Fibroblast of lung (primary cell): ENCODE measurements around the gene ABHD16A. TPM values are rescaled to one million over a fixed set of nuclear protein-coding genes. Genes with fewer than 3 reads are reported as not detected.

Experiments used
- DNase-seq, 2 donors: peaks; one replicate each; pipeline versions ENCODE4 v3.0.0 to v3.0.0-alpha.2; 2010; ENCODE audit warnings: low read depth in 2 of 2
- H2AFZ ChIP-seq: 2 replicates; pipeline ENCODE4 v1.5.1; 2012; ENCODE audit warnings: low read length, control low read depth, inconsistent platforms
- H3K27ac ChIP-seq: 2 replicates; pipeline ENCODE4 v1.5.1; 2011; ENCODE audit warnings: low read length, control low read depth; ENCODE audit not compliant: insufficient read depth
- H3K27me3 ChIP-seq: 2 replicates; pipeline ENCODE4 v1.5.1; 2011; ENCODE audit warnings: mild to moderate bottlenecking, low read length; ENCODE audit not compliant: control insufficient read depth, insufficient read depth
- H3K36me3 ChIP-seq: 2 replicates; pipeline ENCODE4 v1.5.1; 2011; ENCODE audit warnings: low read length; ENCODE audit not compliant: control insufficient read depth, insufficient read depth
- H3K4me1 ChIP-seq: 2 replicates; pipeline ENCODE4 v1.5.1; 2011; ENCODE audit warnings: low read length; ENCODE audit not compliant: control insufficient read depth, insufficient read depth; ENCODE audit errors: extremely low read depth
- H3K4me2 ChIP-seq: 2 replicates; pipeline ENCODE4 v1.5.1; 2011; ENCODE audit warnings: low read length, control low read depth; ENCODE audit not compliant: insufficient read depth; ENCODE audit errors: extremely low read depth
- H3K4me3 ChIP-seq, 4 experiments: fragments of 200-600 bp in 1 of 4; sonication (generic) in 1 of 4; replicated peaks in 1 of 4; 2 replicates each; pipeline ENCODE4 v1.5.1; 2011 to 2016; ENCODE audit warnings: low read length in 4 of 4, low read depth in 3 of 4, mild to moderate bottlenecking in 3 of 4, control low read depth in 2 of 4, inconsistent platforms in 1 of 4, mixed read lengths in 1 of 4; ENCODE audit not compliant: insufficient read depth in 1 of 4; ENCODE audit errors: control extremely low read depth in 1 of 4
- H3K79me2 ChIP-seq: 2 replicates; pipeline ENCODE4 v1.5.1; 2012; ENCODE audit warnings: mild to moderate bottlenecking, low read length, inconsistent platforms; ENCODE audit not compliant: control insufficient read depth, insufficient read depth
- H3K9ac ChIP-seq: 2 replicates; pipeline ENCODE4 v1.5.1; 2011; ENCODE audit warnings: mild to moderate bottlenecking, low read length, control low read depth; ENCODE audit not compliant: insufficient read depth
- H3K9me3 ChIP-seq: 2 replicates; pipeline ENCODE4 v1.5.1; 2012; ENCODE audit warnings: low read depth, low read length; ENCODE audit not compliant: control insufficient read depth, insufficient read depth
- H4K20me1 ChIP-seq: 2 replicates; pipeline ENCODE4 v1.5.1; 2011; ENCODE audit warnings: low read length; ENCODE audit not compliant: control insufficient read depth, insufficient read depth; ENCODE audit errors: extremely low read depth
- EZH2 ChIP-seq: IDR thresholded peaks from 2 replicates; pipeline ENCODE4 v1.5.1; 2012; ENCODE audit warnings: low read length, control low read depth, mild to moderate bottlenecking; ENCODE audit errors: missing control alignments
- polyA plus RNA-seq, 2 donors: library from polyadenylated mRNA; depleted of rRNA in 1 of 2; stranded (reverse) in 1 of 2; unstranded in 1 of 2; fragments of >200 nt; gene quantifications; 2 replicates each; pipeline ENCODE4 v1.2.1, GENCODE V29; 2011 to 2012; ENCODE audit warnings: missing spikeins in 1 of 2
- total RNA-seq: library from RNA; depleted of rRNA; stranded (reverse); fragments of >200 nt; gene quantifications from 2 replicates; pipeline ENCODE4 v1.2.1, GENCODE V29; 2014
- TF ChIP-seq, protein P1 (sequence below), 2 donors: IDR thresholded peaks in 1 of 2; conservative IDR thresholded peaks in 1 of 2; 1 replicate in 1 of 2; 2 replicates in 1 of 2; pipeline ENCODE4 v1.5.1; 2011 to 2012; ENCODE audit warnings: low read length in 2 of 2, control low read depth in 1 of 2, inconsistent platforms in 1 of 2, low read depth in 1 of 2, mild to moderate bottlenecking in 1 of 2

Gene ABHD16A
- total and polyA plus RNA-seq, 2 donors (not counting 1 experiment from before 2014, with no cell fraction given): 25.1 to 72.0 TPM

DNA sequence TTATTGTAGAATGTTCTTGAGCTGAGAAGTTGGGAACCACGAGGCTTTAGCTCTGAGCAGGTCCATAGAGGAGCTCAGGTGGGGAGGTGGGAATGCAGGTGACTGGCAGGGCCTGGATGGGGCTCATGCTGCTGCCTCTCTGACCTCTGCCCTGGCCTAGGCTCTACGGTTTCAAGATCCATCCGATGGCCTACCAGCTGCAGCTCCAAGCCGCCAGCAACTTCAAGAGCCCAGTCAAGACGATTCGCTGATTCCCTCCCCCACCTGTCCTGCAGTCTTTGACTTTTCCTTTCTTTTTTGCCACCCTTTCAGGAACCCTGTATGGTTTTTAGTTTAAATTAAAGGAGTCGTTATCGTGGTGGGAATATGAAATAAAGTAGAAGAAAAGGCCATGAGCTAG lies 33.4 kb downstream of the ABHD16A start, which contains the start of gene LY6G5B:
TSS of gene LY6G5B (plus strand) at position 301 of the 400 bp plus-strand sequence. CDS start 975 bp downstream, outside the sequence.
- Histone ChIP-seq H3K4me3 (no peak within 1 kb of the TSS), H4K20me1 (no peaks in the 10 kb centered on the region), H2AFZ (no peak within 1 kb of the TSS), H3K9ac (no peak within 1 kb of the TSS), H3K9me3 (no peaks in the 10 kb centered on the region), H3K4me1 (peaks cover 10% of the 10 kb centered on the region), H3K27me3 (no peaks in the 10 kb centered on the region), H3K4me2 (no peak within 1 kb of the TSS), H3K36me3 (peaks cover 33% of the 10 kb centered on the region), H3K79me2 (peaks cover 34% of the 10 kb centered on the region), H3K27ac (peak within 1 kb of the TSS; percentile 53)
- no peak for TF ChIP-seq EZH2
- TF ChIP-seq, protein P1, sequence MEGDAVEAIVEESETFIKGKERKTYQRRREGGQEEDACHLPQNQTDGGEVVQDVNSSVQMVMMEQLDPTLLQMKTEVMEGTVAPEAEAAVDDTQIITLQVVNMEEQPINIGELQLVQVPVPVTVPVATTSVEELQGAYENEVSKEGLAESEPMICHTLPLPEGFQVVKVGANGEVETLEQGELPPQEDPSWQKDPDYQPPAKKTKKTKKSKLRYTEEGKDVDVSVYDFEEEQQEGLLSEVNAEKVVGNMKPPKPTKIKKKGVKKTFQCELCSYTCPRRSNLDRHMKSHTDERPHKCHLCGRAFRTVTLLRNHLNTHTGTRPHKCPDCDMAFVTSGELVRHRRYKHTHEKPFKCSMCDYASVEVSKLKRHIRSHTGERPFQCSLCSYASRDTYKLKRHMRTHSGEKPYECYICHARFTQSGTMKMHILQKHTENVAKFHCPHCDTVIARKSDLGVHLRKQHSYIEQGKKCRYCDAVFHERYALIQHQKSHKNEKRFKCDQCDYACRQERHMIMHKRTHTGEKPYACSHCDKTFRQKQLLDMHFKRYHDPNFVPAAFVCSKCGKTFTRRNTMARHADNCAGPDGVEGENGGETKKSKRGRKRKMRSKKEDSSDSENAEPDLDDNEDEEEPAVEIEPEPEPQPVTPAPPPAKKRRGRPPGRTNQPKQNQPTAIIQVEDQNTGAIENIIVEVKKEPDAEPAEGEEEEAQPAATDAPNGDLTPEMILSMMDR (conservative IDR thresholded peaks at IDR 0.05 in 1 of 2, IDR thresholded peaks at IDR 0.05 in 1 of 2; ENCODE audit: low read depth in 1 of 2, low read length in 2 of 2): no peak
- no peak for DNase-seq

GRCh38 chr6:31666337-31666965 lies 36.7 kb downstream of the ABHD16A start:
- Histone ChIP-seq H3K27me3 (no peaks in the 10 kb centered on the region), H3K79me2 (peaks cover 46% of the 10 kb centered on the region), H3K9ac (peak overlapping the region; percentile 94), H3K36me3 (peaks cover 27% of the 10 kb centered on the region), H3K4me2 (peak overlapping the region; percentile 93), H3K27ac (peak overlapping the region; percentile 87), H3K4me1 (peaks cover 19% of the 10 kb centered on the region), H3K9me3 (no peaks in the 10 kb centered on the region), H4K20me1 (no peaks in the 10 kb centered on the region), H2AFZ (no peak overlapping the region), H3K4me3 (peak overlapping the region; percentile 82 to 94 (median 86))
- TF ChIP-seq, protein P1 (conservative IDR thresholded peaks at IDR 0.05 in 1 of 2, IDR thresholded peaks at IDR 0.05 in 1 of 2; ENCODE audit: low read depth in 1 of 2, low read length in 2 of 2): no peak
- no peak for TF ChIP-seq EZH2
- DNase-seq: no peak

GRCh38 chr6:31665501-31666336 lies 37.4 kb downstream of the ABHD16A start, which contains the start of gene CSNK2B:
Gene CSNK2B (plus strand): TSS chr6:31666080. CDS start chr6:31666832, 752 bp downstream.
- TF ChIP-seq, protein P1 (conservative IDR thresholded peaks at IDR 0.05 in 1 of 2, IDR thresholded peaks at IDR 0.05 in 1 of 2; ENCODE audit: low read depth in 1 of 2, low read length in 2 of 2): peak in 1 of 2 donors; percentile 18
- no peak for TF ChIP-seq EZH2
- H3K79me2 ChIP-seq: peaks cover 46% of the 10 kb centered on the region
- DNase-seq: peak; percentile 97

More at GRCh38 chr6:31665501-31666336, 37.4 kb downstream of the ABHD16A start, which contains the start of gene CSNK2B:
- Histone ChIP-seq H3K4me3 (peak within 1 kb of the TSS; percentile 82 to 94 (median 86)), H3K9me3 (no peaks in the 10 kb centered on the region), H3K9ac (peak within 1 kb of the TSS; percentile 94), H3K27ac (peak within 1 kb of the TSS; percentile 87), H4K20me1 (no peaks in the 10 kb centered on the region), H3K27me3 (no peaks in the 10 kb centered on the region), H3K36me3 (peaks cover 22% of the 10 kb centered on the region), H2AFZ (peak within 1 kb of the TSS; percentile 60), H3K4me1 (peaks cover 23% of the 10 kb centered on the region), H3K4me2 (peak within 1 kb of the TSS; percentile 95)
